ENCODE data around the gene BCKDHB. TPM values are rescaled to one million over a fixed set of nuclear protein-coding genes. Genes with fewer than 3 reads are reported as not detected.
A peak's percentile ranks its signal among the peaks of the same experiment; 100 is the strongest.

The BCKDHB gene
- total and polyA plus RNA-seq, 2 of the 4 experiments (the other 2 are of a cell fraction), result 11.2 to 11.8 TPM

GRCh38 chr6:80211286-80211685 lies 104.8 kb downstream of the BCKDHB start:
- Histone ChIP-seq H3K4me3 (ENCODE audit: insufficient read depth, low read depth, low read length) (no peak overlapping the region), H3K79me1 (ENCODE audit: low read depth in 1 of 2, low read length in 2 of 2) (no peaks in the 10 kb centered on the region), H4K20me1 (ENCODE audit: insufficient read depth, low read length) (no peaks in the 10 kb centered on the region), H2BK5ac (ENCODE audit: low read depth, low read length, poor library complexity, severe bottlenecking) (no peak overlapping the region), H4K5ac (ENCODE audit: low read depth, low read length) (no peak overlapping the region), H3K27me3 (ENCODE audit: control insufficient read depth, insufficient read depth, low read length) (no peaks in the 10 kb centered on the region), H3K9me1 (ENCODE audit: insufficient read depth, low read length) (peaks cover 3% of the 10 kb centered on the region), H3K4ac (ENCODE audit: low read depth, low read length) (no peak overlapping the region), H2BK120ac (ENCODE audit: low read depth, low read length) (no peak overlapping the region), H2BK15ac (ENCODE audit: low read depth, low read length) (no peak overlapping the region), H3K4me2 (ENCODE audit: low read depth, low read length) (no peak overlapping the region), H3K18ac (ENCODE audit: low read depth, low read length) (no peak overlapping the region), H3K27ac (ENCODE audit: insufficient read depth, low read length) (no peak overlapping the region), H3K23ac (ENCODE audit: low read depth, low read length) (no peak overlapping the region), H3K9me3 (ENCODE audit: control insufficient read depth, insufficient read depth, low read length) (no peaks in the 10 kb centered on the region), H4K8ac (ENCODE audit: low read depth in 2 of 2, low read length in 2 of 2) (no peak overlapping the region), H3K14ac (replicated peaks; ENCODE audit: low read depth, low read length) (0 out of 2 replicates have a peak overlapping the region, but pooled peaks have one; percentile 23), H3K36me3 (ENCODE audit: control insufficient read depth, insufficient read depth, low read length) (no peaks in the 10 kb centered on the region), H2AFZ (replicated peaks; ENCODE audit: low read length, poor library complexity) (no peak overlapping the region), H3K4me1 (ENCODE audit: control insufficient read depth, insufficient read depth, low read length) (peaks cover 2% of the 10 kb centered on the region; the same call in 1 of the 2 replicates), H3K9ac (ENCODE audit: low read depth, low read length) (no peak overlapping the region), H2AK5ac (ENCODE audit: low read depth, low read length) (no peak overlapping the region), H4K91ac (ENCODE audit: insufficient read depth, low read depth, low read length) (no peak overlapping the region), H2AK9ac (replicated peaks; ENCODE audit: low read depth, low read length, poor library complexity) (no peak overlapping the region), H2BK20ac (ENCODE audit: low read depth, low read length) (no peak overlapping the region), H3K56ac (ENCODE audit: extremely low read depth, insufficient read depth, low read length) (no peak overlapping the region)
- ATAC-seq (ENCODE audit: low read depth), result no peak
- 100% methylated on average over 1 of the region's 3 CpGs; no CpG with 5 or more reads in 1 of the 2 experiments for WGBS, 2 experiments (ENCODE audit: extremely low coverage in 2 of 2, insufficient read length in 1 of 2)
- intact Hi-C loops (cut with micrococcal nuclease), result loop anchor here (5.0 to 10.0 kb wide), 4 partner anchors 214 to 1256 kb away; no protein-coding TSS in a partner anchor
- in situ Hi-C loops (cut with MboI; ENCODE audit: low sequenced_read_pairs), result loop anchor here (10.0 to 25.0 kb wide), 2 partner anchors 1544 to 1801 kb away; partner anchors contain the start of gene TENT5A
- dilution Hi-C loops (cut with HindIII; ENCODE audit: low sequenced_read_pairs, unreplicated experiment), result no loop called here
- POLR2A ChIA-PET (ENCODE audit: unreplicated experiment), result no interaction called here
- no TSS peak for BruUV-seq (replicated peaks)
- CTCF ChIA-PET, result interaction anchor here (0.7 kb wide), 1 partner anchor 79 kb away, joined by 3 read pairs; no protein-coding TSS in a partner anchor
- TF ChIP-seq RAD21 (IDR thresholded peaks at IDR 0.05; ENCODE audit: low read length) (no peak), MAFK (IDR thresholded peaks at IDR 0.05; ENCODE audit: low read depth, low read length) (no peak), CHD1 (IDR thresholded peaks at IDR 0.05; ENCODE audit: low read depth, low read length) (no peak), CEBPB (IDR thresholded peaks at IDR 0.05; ENCODE audit: low read depth, low read length) (no peak), POLR2A (IDR thresholded peaks at IDR 0.05; ENCODE audit: low read depth, low read length) (no peak), CTCF (conservative IDR thresholded peaks at IDR 0.05; ENCODE audit: low read depth, low read length) (no peak), ELK1 (IDR thresholded peaks at IDR 0.05; ENCODE audit: borderline replicate concordance, low read depth, low read length) (no peak), MXI1 (IDR thresholded peaks at IDR 0.05; ENCODE audit: borderline replicate concordance, low read depth, low read length) (no peak), SMC3 (IDR thresholded peaks at IDR 0.05; ENCODE audit: low read depth, low read length) (no peak), MAZ (IDR thresholded peaks at IDR 0.05; ENCODE audit: borderline replicate concordance, low read depth, low read length) (no peak), USF2 (IDR thresholded peaks at IDR 0.05; ENCODE audit: low read depth, low read length) (no peak), NFE2L2 (IDR thresholded peaks at IDR 0.05; ENCODE audit: low read depth, low read length) (no peak), RFX5 (IDR thresholded peaks at IDR 0.05; ENCODE audit: low read depth, low read length) (no peak), FOS (IDR thresholded peaks at IDR 0.05; ENCODE audit: low read depth, low read length) (no peak), RCOR1 (IDR thresholded peaks at IDR 0.05; ENCODE audit: insufficient replicate concordance, low read length) (no peak), BHLHE40 (IDR thresholded peaks at IDR 0.05; ENCODE audit: low read depth, low read length) (no peak)
- peak; percentile 14 for DNase-seq

Measured in IMR-90 (cell line).